ENCODE data around the gene ACER2. TPM values are rescaled to one million over a fixed set of nuclear protein-coding genes. Genes with fewer than 3 reads are reported as not detected.

ACER2 gene
- total RNA-seq, 4 donors from 2014 or later, result 10.0 to 21.4 (median 18.4) TPM

- peak in 1 of 2 donors; percentile 25 for DNase-seq (ENCODE audit: low spot score in 2 of 2)
- H3K4me3 ChIP-seq (ENCODE audit: low read depth, poor library complexity, severe bottlenecking), result no peak overlapping the region
- WGBS, 2 donors, result 88 to 91% methylated on average over 9 of the region's 9 CpGs
- intact Hi-C loops (cut with DNase I; ENCODE audit: low total_unique reads), result loop anchor here (10.0 kb wide), 1 partner anchor 277 kb away; no protein-coding TSS in a partner anchor
- TF ChIP-seq POLR2A (IDR thresholded peaks at IDR 0.05) (no peak), CTCF (IDR thresholded peaks at IDR 0.05) (no peak)
These were observed 42.7 kb downstream of the ACER2 start for GRCh38 chr9:19451240-19452087.

- WGBS, 2 donors, result 31 to 49% methylated on average over 3 of the region's 3 CpGs
- intact Hi-C loops (cut with DNase I; ENCODE audit: low total_unique reads), result loop anchor here (10.0 kb wide), 1 partner anchor 282 kb away; no protein-coding TSS in a partner anchor
- DNase-seq (ENCODE audit: low spot score in 2 of 2), result peak in 1 of 2 donors; percentile 60
- TF ChIP-seq POLR2A (IDR thresholded peaks at IDR 0.05) (no peak), CTCF (IDR thresholded peaks at IDR 0.05) (no peak)
- H3K4me3 ChIP-seq (ENCODE audit: low read depth, poor library complexity, severe bottlenecking), result no peak overlapping the region
These were observed 47.6 kb downstream of the ACER2 start for GRCh38 chr9:19456426-19456825.

GRCh38 chr9:19456996-19457692 lies 48.3 kb downstream of the ACER2 start:
- peak in 1 of 3 donors; percentile 85 for TF ChIP-seq CTCF (IDR thresholded peaks at IDR 0.05)
- no peak for TF ChIP-seq POLR2A (IDR thresholded peaks at IDR 0.05)
- DNase-seq (ENCODE audit: low spot score in 2 of 2), result peak; percentile 71 to 90
- H3K4me3 ChIP-seq (ENCODE audit: low read depth, poor library complexity, severe bottlenecking), result no peak overlapping the region
- intact Hi-C loops (cut with DNase I; ENCODE audit: low total_unique reads), result loop anchor here (10.0 kb wide), 1 partner anchor 282 kb away; no protein-coding TSS in a partner anchor
- WGBS, 2 donors, result 37 to 40% methylated on average over 12 of the region's 12 CpGs

GRCh38 chr9:19457693-19458009 lies 48.8 kb downstream of the ACER2 start:
- TF ChIP-seq POLR2A (IDR thresholded peaks at IDR 0.05), result no peak
- no peak for TF ChIP-seq CTCF (IDR thresholded peaks at IDR 0.05)
- H3K4me3 ChIP-seq (ENCODE audit: low read depth, poor library complexity, severe bottlenecking), result no peak overlapping the region
- intact Hi-C loops (cut with DNase I; ENCODE audit: low total_unique reads), result loop anchor here (10.0 kb wide), 1 partner anchor 283 kb away; no protein-coding TSS in a partner anchor
- WGBS, 2 donors, result 21 to 27% methylated on average over 5 of the region's 5 CpGs
- DNase-seq (ENCODE audit: low spot score in 2 of 2), result no peak

- intact Hi-C loops (cut with DNase I; ENCODE audit: low total_unique reads), result no loop called here
- WGBS, 2 donors, result 57 to 61% methylated on average over 6 of the region's 6 CpGs
- no peak overlapping the region for H3K4me3 ChIP-seq (ENCODE audit: low read depth, poor library complexity, severe bottlenecking)
- peak in 1 of 2 donors; percentile 6 for DNase-seq (ENCODE audit: low spot score in 2 of 2)
- TF ChIP-seq POLR2A (IDR thresholded peaks at IDR 0.05) (no peak), CTCF (IDR thresholded peaks at IDR 0.05) (no peak)
These were observed 51.4 kb downstream of the ACER2 start for GRCh38 chr9:19460243-19460642.

Data from lower leg skin (tissue), 4 donors.